Skeletal muscle satellite cell (primary cell): ENCODE data around the gene COG2. TPM values are rescaled to one million over a fixed set of nuclear protein-coding genes. Genes with fewer than 3 reads are reported as not detected.
A peak's percentile ranks its signal among the peaks of the same experiment; 100 is the strongest.
"Not testable (repeated sequence)": the region's sequence is repeated elsewhere in the genome, so short reads cannot be mapped to it uniquely, and the experiment has no call there.

ENCODE experiments used
- H3K27me3 ChIP-seq: 2 replicates; pipeline ENCODE4 v1.7.0; 2013; ENCODE audit warnings: low read length; ENCODE audit not compliant: control insufficient read depth, insufficient read depth
- H3K36me3 ChIP-seq: 2 replicates; pipeline ENCODE4 v1.7.0; 2013; ENCODE audit warnings: mild to moderate bottlenecking, control low read depth, low read length; ENCODE audit not compliant: insufficient read depth
- H3K4me1 ChIP-seq: 2 replicates; pipeline ENCODE4 v1.7.0; 2013; ENCODE audit warnings: low read length; ENCODE audit not compliant: control insufficient read depth, insufficient read depth
- H3K4me2 ChIP-seq: 2 replicates; pipeline ENCODE4 v1.7.0; 2013; ENCODE audit warnings: mild to moderate bottlenecking, low read length
- H3K4me3 ChIP-seq: 2 replicates; pipeline ENCODE4 v1.7.0; 2013; ENCODE audit warnings: low read length
- H3K9ac ChIP-seq: 2 replicates; pipeline ENCODE4 v1.7.0; 2013; ENCODE audit warnings: mild to moderate bottlenecking, low read depth, low read length, moderate library complexity
- H3K9me3 ChIP-seq: replicated peaks from 2 replicates; pipeline ENCODE4 v1.7.0; 2013; ENCODE audit warnings: mild to moderate bottlenecking, control low read depth, low read length
- total RNA-seq: library from RNA; depleted of rRNA; stranded (reverse); fragments of >200 nt; gene quantifications from 2 replicates; pipeline ENCODE4 v1.2.3, GENCODE V29; 2012; rRNA removed

Gene COG2, protein sequence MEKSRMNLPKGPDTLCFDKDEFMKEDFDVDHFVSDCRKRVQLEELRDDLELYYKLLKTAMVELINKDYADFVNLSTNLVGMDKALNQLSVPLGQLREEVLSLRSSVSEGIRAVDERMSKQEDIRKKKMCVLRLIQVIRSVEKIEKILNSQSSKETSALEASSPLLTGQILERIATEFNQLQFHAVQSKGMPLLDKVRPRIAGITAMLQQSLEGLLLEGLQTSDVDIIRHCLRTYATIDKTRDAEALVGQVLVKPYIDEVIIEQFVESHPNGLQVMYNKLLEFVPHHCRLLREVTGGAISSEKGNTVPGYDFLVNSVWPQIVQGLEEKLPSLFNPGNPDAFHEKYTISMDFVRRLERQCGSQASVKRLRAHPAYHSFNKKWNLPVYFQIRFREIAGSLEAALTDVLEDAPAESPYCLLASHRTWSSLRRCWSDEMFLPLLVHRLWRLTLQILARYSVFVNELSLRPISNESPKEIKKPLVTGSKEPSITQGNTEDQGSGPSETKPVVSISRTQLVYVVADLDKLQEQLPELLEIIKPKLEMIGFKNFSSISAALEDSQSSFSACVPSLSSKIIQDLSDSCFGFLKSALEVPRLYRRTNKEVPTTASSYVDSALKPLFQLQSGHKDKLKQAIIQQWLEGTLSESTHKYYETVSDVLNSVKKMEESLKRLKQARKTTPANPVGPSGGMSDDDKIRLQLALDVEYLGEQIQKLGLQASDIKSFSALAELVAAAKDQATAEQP
- total RNA-seq: 14.6 and 17.5 TPM in 2 replicates

DNA sequence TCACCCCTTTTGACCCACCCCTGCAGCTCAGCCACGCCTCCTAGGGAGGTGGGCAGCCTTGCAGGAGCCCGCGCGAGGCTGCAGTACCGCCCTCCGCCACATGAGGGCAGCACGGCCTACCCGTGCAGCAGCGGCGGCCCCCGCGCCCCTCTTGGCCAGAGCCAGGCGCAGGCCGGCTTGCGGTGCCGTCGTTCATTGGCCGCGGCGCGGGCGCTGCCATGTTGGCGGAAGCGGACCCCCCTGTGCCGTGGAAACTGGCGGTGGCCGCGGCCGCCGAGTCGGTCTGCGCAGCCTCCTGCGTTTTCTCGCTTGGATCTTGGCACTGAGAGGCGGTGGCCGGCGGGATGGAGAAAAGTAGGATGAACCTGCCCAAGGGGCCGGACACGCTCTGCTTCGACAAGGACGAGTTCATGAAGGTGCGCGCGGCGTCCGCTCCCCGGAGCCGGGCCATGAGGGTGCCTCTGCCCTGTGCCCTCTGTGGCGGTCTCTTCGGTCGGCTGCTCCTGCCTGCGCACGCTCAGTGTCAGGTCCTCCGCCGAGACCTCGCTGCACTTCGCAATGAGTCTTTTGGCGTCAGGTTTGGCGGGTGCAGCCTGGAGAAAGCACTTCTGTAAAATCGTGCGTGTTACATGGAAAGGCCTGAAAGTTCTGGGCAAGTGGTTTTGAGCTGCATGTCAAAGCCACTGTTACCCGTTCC is at the start of gene COG2:
Gene COG2, plus strand, starts transcription at position 219 of the 697 bp plus-strand sequence. Its CDS starts 126 bp downstream, at position 345.
- H3K4me2 ChIP-seq: peak within 1 kb of the TSS; percentile 84
- peak within 1 kb of the TSS; percentile 99 for H3K4me3 ChIP-seq
- peaks cover 23% of the 10 kb centered on the region for H3K4me1 ChIP-seq
- H3K36me3 ChIP-seq: no peaks in the 10 kb centered on the region
- peak within 1 kb of the TSS; percentile 86 for H3K9ac ChIP-seq
- H3K27me3 ChIP-seq: peaks cover 18% of the 10 kb centered on the region
- H3K9me3 ChIP-seq: no peaks in the 10 kb centered on the region

DNA sequence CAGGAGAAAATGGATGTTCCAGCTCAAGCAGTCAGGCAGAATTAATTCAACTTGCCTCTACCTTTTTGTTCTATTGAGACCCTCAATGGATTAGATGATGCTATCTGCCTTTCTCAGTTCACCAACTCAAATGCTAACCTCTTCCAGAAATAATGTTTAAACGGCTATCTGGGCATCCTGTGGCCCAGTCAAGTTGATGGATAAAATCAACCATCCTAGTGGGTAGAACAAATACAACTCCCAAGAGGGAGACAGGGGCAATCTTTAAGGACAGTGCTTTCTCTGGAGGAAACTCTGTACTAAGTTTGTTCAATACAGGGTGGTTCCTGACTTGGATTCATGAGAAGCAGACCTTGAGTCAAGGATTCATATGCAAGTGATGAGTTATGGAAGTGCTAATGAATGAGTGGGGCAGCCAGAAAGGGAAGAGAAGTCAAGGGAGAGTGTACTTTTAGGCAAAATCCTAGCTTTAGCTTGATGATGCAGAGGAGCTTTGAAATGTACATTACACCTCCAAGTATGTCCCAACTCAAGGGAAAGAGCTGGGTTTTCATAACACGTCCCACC is 49.4 kb upstream of the COG2 start:
- H3K36me3 ChIP-seq: no peaks in the 10 kb centered on the region
- H3K4me1 ChIP-seq: no peaks in the 10 kb centered on the region
- H3K27me3 ChIP-seq: peaks cover 11% of the 10 kb centered on the region
- no peak overlapping the region for H3K4me2 ChIP-seq
- no peaks in the 10 kb centered on the region for H3K9me3 ChIP-seq
- H3K9ac ChIP-seq: no peak overlapping the region
- H3K4me3 ChIP-seq: no peak overlapping the region

DNA sequence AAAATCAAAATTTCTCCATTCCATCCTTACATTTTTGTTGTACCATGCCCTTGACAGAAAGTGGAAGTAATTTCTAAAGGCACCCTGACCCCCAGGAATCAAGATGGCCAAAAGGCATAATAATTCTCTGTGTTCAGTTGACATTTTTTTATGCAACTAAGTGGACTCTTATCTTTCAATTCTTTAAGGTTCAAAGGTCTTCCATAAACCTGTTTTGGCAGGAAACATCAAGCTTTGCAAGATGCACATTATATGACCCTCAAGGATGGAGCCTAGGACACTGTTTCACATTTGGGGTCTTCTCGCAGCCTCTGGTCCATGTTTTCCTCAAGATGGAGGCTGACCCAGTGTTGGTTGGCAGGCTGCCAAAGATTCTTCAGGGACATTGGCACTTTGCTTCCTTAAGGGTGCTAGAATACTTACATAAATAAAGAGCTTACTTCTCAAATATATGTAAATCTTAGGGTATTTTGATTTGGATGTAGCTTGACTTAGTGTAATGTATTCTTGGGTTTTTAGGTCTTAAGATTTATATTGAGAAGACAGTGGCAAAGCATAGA is 48.0 kb upstream of the COG2 start:
- H3K9me3 ChIP-seq: no peaks in the 10 kb centered on the region
- peaks cover 11% of the 10 kb centered on the region for H3K27me3 ChIP-seq
- no peaks in the 10 kb centered on the region for H3K36me3 ChIP-seq
- no peak overlapping the region for H3K4me2 ChIP-seq
- H3K9ac ChIP-seq: no peak overlapping the region
- no peaks in the 10 kb centered on the region for H3K4me1 ChIP-seq
- H3K4me3 ChIP-seq: no peak overlapping the region

GRCh38 chr1:230595181-230595580 is 47.1 kb upstream of the COG2 start:
- Histone ChIP-seq H3K9me3 (no peaks in the 10 kb centered on the region), H3K4me3 (no peak overlapping the region), H3K36me3 (no peaks in the 10 kb centered on the region), H3K4me2 (no peak overlapping the region), H3K27me3 (peaks cover 11% of the 10 kb centered on the region), H3K9ac (no peak overlapping the region), H3K4me1 (no peaks in the 10 kb centered on the region)

DNA sequence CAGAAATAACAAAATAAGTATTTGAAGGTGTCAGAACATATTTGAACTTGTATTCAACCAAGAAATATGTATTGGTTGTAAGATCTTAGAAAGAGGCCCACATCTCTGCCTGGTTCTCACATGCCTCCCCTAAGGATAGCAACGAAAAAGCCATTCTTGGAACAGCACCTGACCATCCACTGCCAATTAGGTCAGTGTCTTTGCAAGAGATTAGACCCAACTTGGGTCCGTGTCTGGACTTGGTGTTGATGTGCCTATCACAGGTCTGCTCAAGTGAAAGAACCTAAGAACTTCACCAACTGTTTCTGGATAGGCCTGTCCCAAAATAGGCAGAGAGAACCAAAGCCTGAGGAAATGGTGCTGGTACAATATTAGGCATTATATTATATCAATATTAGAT is 46.0 kb upstream of the COG2 start:
- Histone ChIP-seq H3K9ac (no peak overlapping the region), H3K9me3 (no peaks in the 10 kb centered on the region), H3K27me3 (peaks cover 11% of the 10 kb centered on the region), H3K4me2 (no peak overlapping the region), H3K36me3 (no peaks in the 10 kb centered on the region), H3K4me1 (no peaks in the 10 kb centered on the region), H3K4me3 (no peak overlapping the region)

DNA sequence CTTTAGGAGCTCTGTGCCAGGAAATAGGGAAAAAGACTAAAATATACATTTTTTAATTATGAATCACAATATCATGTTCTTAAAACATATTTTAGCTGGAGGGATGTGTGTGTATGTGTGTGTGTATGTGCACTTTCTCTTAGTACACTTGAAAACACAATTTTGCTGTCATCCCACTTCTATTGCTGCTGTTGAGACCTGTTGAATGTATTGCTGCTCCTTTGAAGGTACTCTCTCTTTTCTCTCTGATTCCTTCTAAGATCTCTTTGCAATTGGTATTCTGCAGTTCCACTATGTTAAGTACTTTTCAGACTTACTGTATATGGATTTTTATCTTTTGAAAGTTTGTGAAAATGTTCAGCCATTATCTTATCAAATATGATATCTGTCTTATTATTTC is 43.5 kb upstream of the COG2 start:
- no peak overlapping the region for H3K4me3 ChIP-seq
- no peaks in the 10 kb centered on the region for H3K36me3 ChIP-seq

GRCh38 chr1:230599926-230600656 is 42.2 kb upstream of the COG2 start:
- Histone ChIP-seq H3K4me3 (no peak overlapping the region), H3K9me3 (no peaks in the 10 kb centered on the region), H3K4me2 (no peak overlapping the region), H3K36me3 (no peaks in the 10 kb centered on the region), H3K27me3 (no peaks in the 10 kb centered on the region), H3K4me1 (no peaks in the 10 kb centered on the region), H3K9ac (no peak overlapping the region)

More for the DNA sequence above, 43.5 kb upstream of the COG2 start:
- no peak overlapping the region for H3K4me2 ChIP-seq
- H3K27me3 ChIP-seq: no peaks in the 10 kb centered on the region
- H3K4me1 ChIP-seq: no peaks in the 10 kb centered on the region
- H3K9me3 ChIP-seq: no peaks in the 10 kb centered on the region
- H3K9ac ChIP-seq: no peak overlapping the region

DNA sequence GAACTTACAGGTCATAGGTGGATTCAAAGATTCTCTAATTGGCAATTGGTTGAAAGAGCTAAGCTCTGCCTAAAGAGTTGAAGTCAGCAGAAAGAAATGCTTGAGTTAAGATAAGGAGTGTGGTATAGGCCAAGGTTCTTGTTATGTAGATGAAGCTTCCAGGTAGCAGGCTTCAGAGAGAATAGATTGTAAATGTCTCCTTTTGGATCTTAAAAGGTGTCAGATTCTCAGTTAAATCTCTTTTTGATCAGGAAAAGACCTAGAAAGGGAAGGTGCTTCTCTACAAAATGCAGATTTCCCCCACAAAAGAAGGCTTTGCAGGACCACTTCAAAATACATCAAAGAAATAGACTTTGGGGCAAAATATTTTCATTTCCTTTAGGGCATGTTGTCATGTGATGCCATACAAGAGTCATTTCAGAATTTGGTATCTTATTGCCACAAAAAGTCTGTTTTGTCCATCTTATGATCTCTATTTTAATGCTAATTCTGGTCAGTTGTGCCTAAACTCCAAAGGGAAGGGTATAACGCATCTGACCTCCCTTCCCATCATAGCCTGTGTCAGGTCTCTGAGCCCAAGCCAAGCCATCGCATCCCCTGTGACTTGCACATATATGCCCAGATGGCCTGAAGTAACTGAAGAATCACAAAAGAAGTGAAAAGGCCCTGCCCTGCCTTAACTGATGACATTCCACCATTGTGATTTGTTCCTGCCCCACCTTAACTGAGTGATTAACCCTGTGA is 41.5 kb upstream of the COG2 start:
- H3K36me3 ChIP-seq, H3K4me2 ChIP-seq, H3K4me3 ChIP-seq, H3K9ac ChIP-seq, H3K9me3 ChIP-seq, H3K4me1 ChIP-seq, H3K27me3 ChIP-seq: not testable (repeated sequence)

- H3K27me3 ChIP-seq: peaks cover 17% of the 10 kb centered on the region
- no peak overlapping the region for H3K4me2 ChIP-seq
- no peak overlapping the region for H3K9ac ChIP-seq
- H3K9me3 ChIP-seq: no peaks in the 10 kb centered on the region
- H3K4me1 ChIP-seq: no peaks in the 10 kb centered on the region
- H3K36me3 ChIP-seq: no peaks in the 10 kb centered on the region
- no peak overlapping the region for H3K4me3 ChIP-seq
These were observed 33.1 kb upstream of the COG2 start for GRCh38 chr1:230609208-230609607.

- Histone ChIP-seq H3K27me3 (peaks cover 18% of the 10 kb centered on the region), H3K4me1 (no peaks in the 10 kb centered on the region), H3K9me3 (no peaks in the 10 kb centered on the region), H3K4me3 (no peak overlapping the region), H3K36me3 (no peaks in the 10 kb centered on the region), H3K4me2 (no peak overlapping the region), H3K9ac (no peak overlapping the region)
These were observed 31.7 kb upstream of the COG2 start for GRCh38 chr1:230610589-230610988.
